Measurements from ENCODE around the gene SNTB2. TPM values are rescaled to one million over a fixed set of nuclear protein-coding genes. Genes with fewer than 3 reads are reported as not detected.
A peak's percentile ranks its signal among the peaks of the same experiment; 100 is the strongest.
"Not testable (repeated sequence)": the region's sequence is repeated elsewhere in the genome, so short reads cannot be mapped to it uniquely, and the experiment has no call there.

Gene SNTB2
- total RNA-seq, 2 donors from 2014 or later = 15.5 to 17.9 TPM

DNA sequence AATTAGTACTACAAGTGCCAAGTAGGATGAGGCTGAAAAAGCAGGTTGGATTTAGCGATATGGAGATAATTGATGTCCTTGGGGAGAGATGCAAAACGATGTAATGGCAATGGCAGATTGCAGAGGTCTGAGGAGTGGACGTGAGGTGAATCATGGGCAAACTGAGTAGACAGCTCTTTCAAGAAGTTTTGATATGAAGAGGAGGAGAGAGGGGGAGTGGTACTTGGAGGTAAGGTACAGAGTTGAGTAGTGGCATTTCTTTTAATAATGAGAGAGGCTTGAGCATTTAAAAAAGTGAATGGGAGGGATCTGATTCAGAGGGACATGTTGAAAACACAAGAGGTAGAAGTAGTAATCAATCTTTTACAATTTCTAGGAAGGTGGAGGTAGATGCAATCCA lies 106.4 kb downstream of the SNTB2 start:
- no peak for ATAC-seq
- H3K9me3 ChIP-seq (ENCODE audit: control insufficient read depth, low read length, poor library complexity, severe bottlenecking) = no peaks in the 10 kb centered on the region
- Mint-ChIP-seq H3K27ac (peak overlapping the region; percentile 51), H3K4me3 (no peak overlapping the region), H3K36me3 (ENCODE audit: low read depth) (peaks cover 5% of the 10 kb centered on the region), H3K27me3 (no peaks in the 10 kb centered on the region), H3K4me1 (peaks cover 8% of the 10 kb centered on the region)
- no peak for DNase-seq

DNA sequence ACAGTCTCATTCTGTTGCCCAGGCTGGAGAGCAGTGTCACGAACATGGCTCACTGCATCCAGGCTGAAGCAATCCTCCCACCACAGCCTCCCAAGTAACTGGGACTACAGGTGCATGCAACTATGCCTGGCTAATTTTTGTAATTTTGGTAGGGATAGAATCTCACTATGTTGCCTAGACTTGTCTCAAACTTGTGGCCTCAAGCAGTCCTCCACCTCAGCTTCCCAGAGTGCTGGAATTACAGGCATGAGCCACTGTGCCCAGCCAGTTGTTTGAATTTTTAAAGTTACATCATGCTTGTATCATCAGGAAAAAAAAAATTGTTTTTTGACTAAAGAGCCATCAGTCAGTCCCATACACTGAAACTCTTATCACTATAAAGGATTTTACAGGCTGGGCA lies 107.1 kb downstream of the SNTB2 start:
- Mint-ChIP-seq H3K4me1 (peaks cover 8% of the 10 kb centered on the region), H3K27ac (peak overlapping the region; percentile 51), H3K27me3 (no peaks in the 10 kb centered on the region), H3K36me3 (ENCODE audit: low read depth) (peaks cover 5% of the 10 kb centered on the region), H3K4me3 (no peak overlapping the region)
- no peaks in the 10 kb centered on the region for H3K9me3 ChIP-seq (ENCODE audit: control insufficient read depth, low read length, poor library complexity, severe bottlenecking)
- ATAC-seq (no peak), DNase-seq (no peak)

DNA sequence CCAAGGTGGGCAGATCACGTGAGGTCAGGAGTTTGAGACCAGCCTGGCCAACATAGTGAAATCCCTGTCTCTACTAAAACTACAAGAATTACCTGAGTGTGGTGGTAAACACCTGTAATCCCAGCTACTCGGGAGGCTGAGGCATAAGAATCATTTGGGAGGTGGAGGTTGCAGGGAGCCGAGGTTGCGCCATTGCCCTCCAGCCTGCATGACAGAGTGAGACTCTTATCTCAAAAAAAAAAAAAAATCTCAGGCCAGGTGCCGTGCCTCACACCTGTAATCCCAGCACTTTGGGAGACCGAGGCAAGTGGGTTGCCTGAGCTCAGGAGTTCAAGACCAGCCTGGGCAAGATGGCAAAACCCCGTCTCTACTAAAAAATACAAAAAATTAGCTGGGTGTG lies 109.8 kb downstream of the SNTB2 start:
- H3K36me3 Mint-ChIP-seq (ENCODE audit: low read depth); H3K27me3 Mint-ChIP-seq; DNase-seq; H3K4me3 Mint-ChIP-seq; H3K9me3 ChIP-seq (ENCODE audit: control insufficient read depth, low read length, poor library complexity, severe bottlenecking); H3K4me1 Mint-ChIP-seq; ATAC-seq: not testable (repeated sequence)
- H3K27ac Mint-ChIP-seq = peak overlapping the region; percentile 66

DNA sequence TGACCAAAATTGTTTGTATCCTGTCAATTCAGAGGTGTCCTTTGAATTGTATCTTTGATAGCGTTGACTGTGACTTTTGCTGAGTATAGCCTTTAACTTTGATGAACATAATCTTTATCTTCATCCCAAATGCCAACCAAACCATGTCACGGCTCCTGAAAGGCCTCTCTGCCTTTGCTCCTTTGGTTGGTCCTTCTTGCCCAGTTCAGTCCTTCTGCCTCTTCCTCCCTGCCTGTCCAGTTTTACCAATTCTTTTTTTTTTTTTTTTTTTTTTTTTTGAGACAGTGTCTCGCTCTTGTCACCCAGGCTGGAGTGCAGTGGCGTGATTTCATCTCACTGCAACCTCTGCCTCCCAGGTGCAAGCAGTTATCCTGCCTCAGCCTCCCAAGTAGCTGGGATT lies 111.3 kb downstream of the SNTB2 start:
- H3K27ac Mint-ChIP-seq = no peak overlapping the region
- H3K4me1 Mint-ChIP-seq = peaks cover 7% of the 10 kb centered on the region
- no peak overlapping the region for H3K4me3 Mint-ChIP-seq
- H3K9me3 ChIP-seq (ENCODE audit: control insufficient read depth, low read length, poor library complexity, severe bottlenecking) = no peaks in the 10 kb centered on the region
- H3K27me3 Mint-ChIP-seq = no peaks in the 10 kb centered on the region
- DNase-seq (no peak), ATAC-seq (no peak)
- H3K36me3 Mint-ChIP-seq (ENCODE audit: low read depth) = peaks cover 8% of the 10 kb centered on the region

DNA sequence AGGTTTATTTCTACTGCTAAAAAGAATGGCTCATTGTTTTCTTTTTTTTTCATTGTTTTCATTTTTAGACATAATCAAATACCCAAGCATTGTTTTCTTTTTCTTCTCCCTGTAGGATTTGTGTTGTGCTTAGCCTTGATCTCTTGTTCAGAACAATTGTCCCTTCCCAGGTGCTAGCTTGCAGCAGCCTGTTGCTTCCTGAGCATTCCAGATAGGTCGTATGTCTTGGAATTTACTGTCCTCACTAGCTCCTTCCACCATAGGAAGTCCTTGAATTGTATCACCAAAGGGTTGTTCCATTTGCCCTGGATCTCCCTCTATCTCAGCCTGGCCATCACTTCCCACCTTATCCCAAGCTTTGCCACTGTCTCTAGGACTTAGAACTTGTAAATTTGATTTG lies 114.2 kb downstream of the SNTB2 start:
- Mint-ChIP-seq H3K4me3 (no peak overlapping the region), H3K4me1 (peaks cover 3% of the 10 kb centered on the region), H3K27me3 (no peaks in the 10 kb centered on the region), H3K27ac (no peak overlapping the region), H3K36me3 (ENCODE audit: low read depth) (peaks cover 4% of the 10 kb centered on the region)
- ATAC-seq (no peak), DNase-seq (no peak)
- H3K9me3 ChIP-seq (ENCODE audit: control insufficient read depth, low read length, poor library complexity, severe bottlenecking) = no peaks in the 10 kb centered on the region

DNA sequence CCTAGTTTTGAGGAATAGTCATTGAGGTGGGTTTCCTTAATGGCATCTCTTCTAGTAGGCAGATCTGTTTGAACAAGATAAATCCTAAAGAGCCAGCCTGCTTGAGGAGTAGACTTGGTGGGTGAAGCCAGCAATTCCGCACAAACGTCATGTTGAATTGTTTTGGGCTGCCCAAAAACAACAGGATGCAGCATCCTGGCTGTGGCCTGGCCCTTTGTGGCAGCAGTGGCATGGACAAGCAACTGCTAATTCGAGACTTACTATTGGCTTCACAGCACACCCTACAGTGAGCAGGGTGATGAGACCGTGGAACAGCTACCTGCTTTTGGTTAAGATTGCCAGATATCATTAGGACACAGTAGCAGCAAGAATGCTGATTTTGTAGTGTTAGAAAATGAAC lies 114.9 kb downstream of the SNTB2 start:
- no peaks in the 10 kb centered on the region for H3K9me3 ChIP-seq (ENCODE audit: control insufficient read depth, low read length, poor library complexity, severe bottlenecking)
- Mint-ChIP-seq H3K4me3 (no peak overlapping the region), H3K27ac (no peak overlapping the region), H3K27me3 (no peaks in the 10 kb centered on the region), H3K4me1 (peaks cover 2% of the 10 kb centered on the region), H3K36me3 (ENCODE audit: low read depth) (peaks cover 4% of the 10 kb centered on the region)
- ATAC-seq (no peak), DNase-seq (no peak)

DNA sequence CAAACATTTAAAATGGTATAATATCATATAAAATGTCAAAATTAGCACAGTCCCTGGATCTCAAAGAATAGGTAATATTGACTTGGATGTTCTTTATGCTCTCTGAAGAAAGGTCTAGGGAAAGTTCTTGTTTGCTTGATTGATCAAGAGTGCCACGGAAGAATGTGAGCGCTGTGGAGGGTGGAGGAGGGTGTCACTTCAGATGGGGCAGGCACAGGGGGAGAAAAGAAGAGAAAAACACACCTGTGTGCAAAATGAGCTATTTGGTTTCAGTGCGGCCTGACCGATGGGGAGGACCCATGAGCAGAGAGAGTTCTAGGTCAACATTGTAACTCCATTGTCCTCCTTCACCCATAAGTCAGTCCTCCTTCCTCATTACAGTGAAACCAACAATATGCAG lies 115.3 kb downstream of the SNTB2 start:
- no peak overlapping the region for H3K27ac Mint-ChIP-seq
- H3K36me3 Mint-ChIP-seq (ENCODE audit: low read depth) = peaks cover 4% of the 10 kb centered on the region
- no peak for ATAC-seq

DNA sequence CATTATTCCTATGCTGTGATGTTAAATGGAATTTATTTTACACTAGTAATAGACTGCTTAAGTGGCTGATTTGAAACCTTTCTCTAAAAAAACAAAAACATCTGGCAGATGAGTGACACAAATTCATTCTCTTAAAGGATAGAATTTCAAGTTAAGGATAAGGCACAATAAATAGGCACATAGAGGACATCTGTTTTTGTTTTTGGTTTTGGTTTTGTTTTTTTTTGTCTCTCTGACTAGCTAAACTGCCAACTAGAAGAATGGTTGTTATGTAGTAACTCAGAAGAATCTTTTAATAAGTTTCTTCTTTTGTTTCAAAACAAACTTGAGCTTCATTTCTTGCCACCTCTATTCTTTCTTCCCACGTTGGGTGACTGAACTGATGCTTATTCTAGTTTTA lies 119.1 kb downstream of the SNTB2 start:
- Mint-ChIP-seq H3K4me3 (no peak overlapping the region), H3K27ac (no peak overlapping the region), H3K4me1 (peaks cover 7% of the 10 kb centered on the region), H3K27me3 (no peaks in the 10 kb centered on the region), H3K36me3 (ENCODE audit: low read depth) (peaks cover 2% of the 10 kb centered on the region)
- no peak for DNase-seq
- no peaks in the 10 kb centered on the region for H3K9me3 ChIP-seq (ENCODE audit: control insufficient read depth, low read length, poor library complexity, severe bottlenecking)
- no peak for ATAC-seq

More for the DNA sequence above, 115.3 kb downstream of the SNTB2 start:
- no peak for DNase-seq
- H3K4me1 Mint-ChIP-seq = peaks cover 2% of the 10 kb centered on the region
- H3K9me3 ChIP-seq (ENCODE audit: control insufficient read depth, low read length, poor library complexity, severe bottlenecking) = no peaks in the 10 kb centered on the region
- no peaks in the 10 kb centered on the region for H3K27me3 Mint-ChIP-seq
- H3K4me3 Mint-ChIP-seq = no peak overlapping the region

DNA sequence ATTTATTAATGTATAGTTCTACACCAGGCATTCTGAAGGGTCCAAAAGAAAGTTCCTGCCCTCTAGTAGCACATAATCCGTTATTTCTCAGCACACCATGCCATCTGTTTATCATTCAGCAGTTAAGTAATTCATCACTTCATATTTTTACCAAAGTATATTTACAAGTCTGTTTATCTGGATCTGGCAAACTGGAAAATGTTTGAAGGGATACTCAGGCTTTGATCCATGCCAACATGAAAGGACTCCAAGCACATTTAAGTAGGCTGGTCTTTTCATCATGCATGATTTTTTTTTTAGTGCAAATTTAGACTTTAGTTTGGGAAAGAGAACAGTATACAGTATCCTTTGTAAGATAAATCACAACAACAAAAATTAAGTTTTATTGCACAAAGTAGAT lies 120.1 kb downstream of the SNTB2 start:
- H3K4me3 Mint-ChIP-seq = no peak overlapping the region
- DNase-seq = no peak
- no peaks in the 10 kb centered on the region for H3K9me3 ChIP-seq (ENCODE audit: control insufficient read depth, low read length, poor library complexity, severe bottlenecking)
- no peak overlapping the region for H3K27ac Mint-ChIP-seq
- ATAC-seq = no peak
- H3K36me3 Mint-ChIP-seq (ENCODE audit: low read depth) = peaks cover 4% of the 10 kb centered on the region
- no peaks in the 10 kb centered on the region for H3K27me3 Mint-ChIP-seq
- H3K4me1 Mint-ChIP-seq = peaks cover 11% of the 10 kb centered on the region

DNA sequence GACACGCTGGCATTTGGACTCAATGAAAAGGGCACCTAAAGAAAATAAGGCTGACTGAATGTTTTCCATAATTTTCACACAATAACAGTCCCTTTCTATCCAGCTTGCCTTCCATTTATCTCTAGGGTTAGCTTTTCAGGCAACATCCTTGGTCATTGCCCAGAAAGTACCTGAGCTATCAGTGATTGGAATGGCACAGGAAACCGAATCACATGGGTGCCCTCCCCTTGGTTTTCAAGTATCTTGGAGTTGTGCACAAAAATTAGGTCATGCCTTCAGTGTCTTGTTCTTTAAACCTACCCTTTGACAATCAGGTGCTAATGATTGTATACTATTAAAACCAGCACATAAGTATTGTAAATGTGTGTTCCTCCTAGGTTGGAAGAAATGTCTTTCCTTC lies 120.9 kb downstream of the SNTB2 start:
- peaks cover 14% of the 10 kb centered on the region for H3K4me1 Mint-ChIP-seq
- H3K27ac Mint-ChIP-seq = no peak overlapping the region
- no peaks in the 10 kb centered on the region for H3K27me3 Mint-ChIP-seq
- DNase-seq (no peak), ATAC-seq (no peak)
- H3K4me3 Mint-ChIP-seq = no peak overlapping the region
- H3K36me3 Mint-ChIP-seq (ENCODE audit: low read depth) = peaks cover 6% of the 10 kb centered on the region
- no peaks in the 10 kb centered on the region for H3K9me3 ChIP-seq (ENCODE audit: control insufficient read depth, low read length, poor library complexity, severe bottlenecking)

DNA sequence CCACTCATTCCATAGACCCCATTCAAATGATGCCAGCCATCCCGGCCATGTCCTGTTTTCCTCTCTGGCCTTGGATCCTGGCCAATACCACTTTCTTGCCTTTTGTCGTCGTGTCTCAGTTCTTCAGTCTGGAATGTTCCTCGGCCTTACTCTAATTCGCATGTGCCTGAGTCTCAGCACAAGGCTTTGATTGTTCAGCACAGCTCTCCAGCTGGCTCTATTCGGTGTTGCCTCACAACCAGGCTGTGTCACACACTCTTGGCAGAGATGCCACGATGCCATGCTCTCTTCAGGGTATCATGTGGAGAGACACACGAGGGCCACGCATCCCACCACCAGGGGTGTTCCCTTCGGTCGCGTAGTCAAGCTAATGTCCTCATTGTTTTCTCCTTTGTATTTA lies 122.4 kb downstream of the SNTB2 start:
- peaks cover 19% of the 10 kb centered on the region for H3K4me1 Mint-ChIP-seq
- no peak for ATAC-seq
- no peaks in the 10 kb centered on the region for H3K9me3 ChIP-seq (ENCODE audit: control insufficient read depth, low read length, poor library complexity, severe bottlenecking)
- H3K27ac Mint-ChIP-seq = no peak overlapping the region
- DNase-seq = no peak
- no peak overlapping the region for H3K4me3 Mint-ChIP-seq
- no peaks in the 10 kb centered on the region for H3K27me3 Mint-ChIP-seq
- H3K36me3 Mint-ChIP-seq (ENCODE audit: low read depth) = peaks cover 6% of the 10 kb centered on the region

DNA sequence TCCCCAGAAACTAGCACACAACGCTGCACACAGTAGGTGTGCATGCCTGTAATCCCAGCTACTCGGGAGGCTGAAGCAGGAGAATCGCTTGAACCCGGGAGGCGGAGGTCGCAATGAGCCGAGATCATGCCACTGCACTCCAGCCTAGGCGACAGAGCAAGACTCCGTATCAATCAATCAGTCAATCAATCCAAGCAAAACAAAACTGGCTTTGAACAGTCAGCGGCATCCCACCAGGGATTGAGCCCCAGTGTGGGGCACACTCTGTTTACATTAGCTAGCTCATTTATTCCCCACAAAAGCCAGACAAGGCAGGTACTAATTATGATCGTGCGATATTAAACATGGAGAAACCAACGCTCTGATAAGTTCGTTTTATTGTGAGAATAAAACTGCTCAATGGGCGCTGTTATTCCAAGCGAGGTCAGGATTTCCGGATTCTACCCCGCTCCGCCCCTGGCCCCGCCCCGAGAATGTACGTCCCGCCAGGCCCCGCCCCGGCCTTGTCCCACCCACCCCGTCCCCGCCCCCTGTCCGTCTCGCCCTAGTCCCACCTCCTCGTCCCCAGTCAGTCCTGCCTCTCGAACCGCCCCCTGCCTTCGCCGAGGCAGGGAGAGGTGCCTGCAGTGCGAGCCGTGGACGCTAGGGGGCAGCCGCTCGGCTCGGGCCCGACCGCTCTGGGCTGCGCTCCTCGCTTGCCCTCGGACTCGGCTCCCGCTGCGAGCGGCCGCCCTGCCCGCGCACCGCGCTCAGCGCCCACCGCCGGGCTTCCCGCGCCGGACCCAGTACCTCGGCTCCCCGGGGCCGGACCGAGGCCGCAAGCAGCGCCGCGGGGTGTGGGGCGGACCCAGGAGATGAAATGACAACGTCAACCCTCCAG lies 123.9 kb downstream of the SNTB2 start, which contains the start of gene VPS4A:
Gene VPS4A, plus strand, starts transcription at position 698 of the 880 bp plus-strand sequence. Its CDS starts 162 bp downstream, at position 860.
- ATAC-seq = peak; percentile 98
- Mint-ChIP-seq H3K36me3 (ENCODE audit: low read depth) (peaks cover 6% of the 10 kb centered on the region), H3K4me1 (peaks cover 22% of the 10 kb centered on the region), H3K27me3 (no peaks in the 10 kb centered on the region), H3K4me3 (peak within 1 kb of the TSS; percentile 99), H3K27ac (peak within 1 kb of the TSS; percentile 98)
- no peaks in the 10 kb centered on the region for H3K9me3 ChIP-seq (ENCODE audit: control insufficient read depth, low read length, poor library complexity, severe bottlenecking)
- peak; percentile 97 to 100 (median 98) for DNase-seq

DNA sequence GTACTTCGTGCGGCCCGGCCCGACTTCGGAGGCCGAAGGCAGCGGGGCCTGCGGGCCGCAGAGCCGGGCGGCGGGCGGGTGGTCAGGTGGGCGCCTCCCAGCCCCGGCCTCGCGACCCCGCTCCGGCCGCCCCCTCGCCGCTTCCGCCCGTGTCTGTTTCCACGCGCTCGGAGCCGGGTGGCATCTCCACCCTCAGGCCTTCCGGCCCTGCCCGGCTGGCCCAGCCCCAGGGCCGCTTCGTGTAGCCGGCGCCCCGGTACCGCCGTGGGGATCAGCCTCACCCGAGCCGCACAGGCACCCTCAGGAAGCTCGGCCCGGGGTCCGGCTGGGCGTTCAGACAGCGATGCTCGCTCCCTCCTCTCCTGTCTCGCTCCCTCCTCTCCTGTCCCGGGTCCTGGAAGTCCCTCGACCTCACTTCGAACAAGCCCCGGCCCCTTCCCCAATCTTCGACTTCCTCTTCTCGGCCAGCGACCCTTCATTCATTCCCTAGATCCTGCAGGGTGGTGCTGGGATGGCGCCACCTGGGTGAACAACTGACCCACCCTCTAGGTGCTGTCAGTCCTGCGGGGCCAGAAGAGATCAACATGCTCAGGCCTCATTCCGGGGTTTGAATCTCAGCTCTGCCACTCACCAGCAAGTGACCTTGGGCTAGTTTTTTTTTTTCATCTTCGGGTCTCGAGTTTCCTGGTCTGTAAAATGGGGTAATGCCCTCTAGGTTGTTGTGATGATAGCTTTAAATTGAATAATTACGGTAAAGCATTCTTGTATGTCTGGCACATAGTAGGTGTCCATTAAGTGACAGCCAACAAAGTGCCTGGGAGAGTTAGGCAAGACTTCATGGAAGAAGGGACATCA lies 124.8 kb downstream of the SNTB2 start:
- no peaks in the 10 kb centered on the region for H3K27me3 Mint-ChIP-seq
- H3K9me3 ChIP-seq (ENCODE audit: control insufficient read depth, low read length, poor library complexity, severe bottlenecking) = no peaks in the 10 kb centered on the region
- peak overlapping the region; percentile 99 for H3K4me3 Mint-ChIP-seq
- H3K36me3 Mint-ChIP-seq (ENCODE audit: low read depth) = peaks cover 6% of the 10 kb centered on the region
- ATAC-seq (peak; percentile 37), DNase-seq (peak in 2 of 3 donors; percentile 21 to 31)
- peak overlapping the region; percentile 98 for H3K27ac Mint-ChIP-seq
- peaks cover 22% of the 10 kb centered on the region for H3K4me1 Mint-ChIP-seq
